ENCODE measurements around the gene IL4R.
A peak's percentile ranks its signal among the peaks of the same experiment; 100 is the strongest.
"Not testable (repeated sequence)": the region's sequence is repeated elsewhere in the genome, so short reads cannot be mapped to it uniquely, and the experiment has no call there.

IL4R gene

DNA sequence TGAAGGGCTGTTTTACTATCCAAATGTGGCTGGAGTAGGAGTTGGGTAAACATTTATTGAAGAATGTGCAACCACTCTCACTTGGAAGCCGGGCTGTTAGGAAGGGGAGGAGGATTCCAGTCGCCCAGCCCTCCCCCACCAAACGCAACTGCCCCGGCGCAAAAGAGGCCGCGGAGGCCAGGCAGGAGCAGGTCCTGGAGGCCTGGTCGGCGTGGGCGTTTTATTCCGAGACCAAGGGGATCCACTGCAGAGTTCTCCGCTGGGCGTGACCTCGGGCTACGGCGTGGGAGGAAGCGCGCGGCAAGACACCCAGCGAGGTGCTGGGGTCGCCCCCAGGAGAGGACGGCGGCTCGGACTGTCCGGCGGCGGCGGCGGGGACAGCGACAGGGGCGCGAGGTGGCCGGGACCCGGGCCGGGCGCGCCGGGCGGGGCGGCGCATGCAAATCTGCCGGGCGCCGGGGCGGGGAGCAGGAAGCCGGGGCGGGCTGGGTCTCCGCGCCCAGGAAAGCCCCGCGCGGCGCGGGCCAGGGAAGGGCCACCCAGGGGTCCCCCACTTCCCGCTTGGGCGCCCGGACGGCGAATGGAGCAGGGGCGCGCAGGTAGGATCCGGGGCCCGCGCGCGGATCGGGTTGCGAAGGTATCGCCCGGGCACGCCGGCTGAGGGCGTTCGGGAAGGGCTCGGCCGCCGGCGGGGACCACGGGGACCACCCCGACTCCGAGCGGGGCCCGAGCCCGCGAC, at the start of gene IL4R:
Gene IL4R (plus strand): TSS at position 553 of the 739 bp plus-strand sequence. CDS start 26,230 bp downstream, outside the sequence.
- peak in 3 of 4 experiments; percentile 46 to 52 (median 47) for DNase-seq

DNA sequence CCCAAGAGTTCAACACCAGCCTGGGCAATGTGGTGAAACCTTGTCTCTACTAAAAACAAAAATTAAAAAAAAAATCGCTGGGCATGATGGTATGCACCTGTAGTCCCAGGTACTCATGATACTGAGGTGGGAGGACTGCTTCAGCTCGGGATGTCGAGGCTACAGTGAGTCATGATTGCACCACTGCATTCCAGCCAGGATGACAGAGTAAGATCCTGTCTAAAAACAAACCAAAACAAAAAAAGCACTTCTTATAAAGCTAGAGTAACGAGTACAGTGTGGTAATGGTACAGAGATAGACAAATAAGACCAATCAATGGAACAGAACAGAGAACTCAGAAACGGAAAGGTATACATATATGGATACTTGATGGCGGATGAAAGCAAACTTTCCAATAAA, 49.6 kb upstream of the IL4R start:
- DNase-seq = no peak

DNA sequence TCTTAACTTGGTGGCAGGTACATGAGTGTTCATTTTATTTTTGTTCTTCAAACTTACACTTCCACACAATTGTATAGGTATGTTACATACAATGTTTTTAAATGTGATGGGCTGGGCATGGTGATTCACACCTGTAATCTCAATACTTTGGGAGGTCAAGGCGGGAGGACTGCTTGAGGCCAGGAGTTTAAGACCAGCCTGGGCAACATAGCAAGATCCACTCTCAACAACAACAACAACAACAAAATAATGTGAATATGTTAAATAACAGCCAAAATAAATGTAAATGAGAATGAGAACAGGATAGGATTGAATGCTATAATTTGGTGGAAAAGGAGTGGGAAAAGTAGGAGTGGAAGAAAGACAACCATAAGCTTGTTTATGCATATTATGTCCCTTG, 47.8 kb upstream of the IL4R start:
- no peak for DNase-seq

DNA sequence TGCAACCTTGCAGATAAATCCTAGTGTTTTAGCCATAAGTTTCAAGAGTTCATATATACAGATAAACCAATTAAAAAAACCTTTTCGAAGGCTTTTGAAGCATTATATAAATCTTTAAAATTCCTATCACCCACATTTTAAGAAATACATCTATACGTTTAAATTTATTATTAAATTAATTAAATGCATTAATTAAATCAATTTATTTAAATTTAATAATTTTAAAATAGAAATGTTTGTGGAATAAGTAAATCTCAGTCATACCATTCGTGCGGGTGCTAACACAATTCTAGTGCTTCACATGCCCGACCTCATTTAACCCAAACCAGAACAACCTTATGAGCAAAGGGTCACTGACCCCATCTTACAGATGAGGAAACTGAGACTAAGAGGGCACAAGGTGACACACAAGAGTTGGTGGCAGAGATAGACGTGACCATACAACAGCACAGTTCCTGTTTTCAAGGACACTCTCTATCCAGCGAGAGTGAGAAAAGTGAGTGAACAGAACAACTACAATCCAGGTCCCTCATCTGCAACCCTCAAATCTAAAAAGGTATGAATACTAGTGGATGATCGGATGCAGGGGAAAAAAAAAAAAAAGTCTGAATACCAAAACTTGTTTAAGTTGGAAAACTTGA, 46.6 kb upstream of the IL4R start:
- DNase-seq = no peak

DNA sequence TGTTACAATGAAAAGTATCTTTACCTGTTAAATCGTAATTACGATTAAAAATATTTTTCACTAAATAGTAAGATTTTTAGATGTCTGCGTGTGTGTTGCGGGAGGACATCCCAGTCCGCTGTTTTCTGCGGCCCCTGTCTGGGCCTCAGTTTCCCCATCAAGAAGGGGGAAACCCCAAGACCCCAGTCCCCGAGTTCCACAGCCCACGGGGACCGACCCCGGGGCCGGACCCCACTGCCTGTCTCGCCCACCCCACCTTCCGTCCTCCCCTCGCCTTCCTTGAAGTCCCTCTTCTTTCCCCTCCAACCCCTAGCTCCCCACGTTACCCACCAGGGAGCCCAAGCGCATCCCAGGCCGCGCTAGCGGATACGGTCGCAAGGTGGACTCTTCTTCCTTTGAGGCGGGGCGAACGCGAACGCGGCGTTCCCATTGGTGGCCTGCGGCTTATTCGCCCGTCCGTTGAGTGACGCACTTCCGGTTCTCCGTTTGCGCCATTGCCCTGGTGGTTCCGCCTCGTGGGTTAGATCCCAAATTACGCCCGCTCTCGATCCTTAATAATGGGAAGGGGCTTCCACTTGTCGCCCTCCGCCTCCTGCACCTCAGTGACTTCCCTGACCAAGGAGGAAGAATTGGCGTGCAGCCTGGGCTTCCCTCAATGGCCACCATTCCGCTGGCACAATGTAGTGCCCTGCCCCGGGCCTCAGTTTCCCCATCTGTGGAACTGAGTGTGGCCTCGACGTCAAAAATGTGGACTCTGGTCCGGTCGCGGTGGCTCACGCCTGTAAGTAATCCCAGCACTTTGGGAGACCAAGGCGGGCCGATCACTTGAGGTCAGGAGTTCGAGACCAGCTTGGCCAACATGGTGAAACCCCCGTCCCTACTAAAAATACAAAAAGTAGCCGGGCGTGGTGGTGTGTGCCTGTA, 45.1 kb upstream of the IL4R start, which contains the start of gene NSMCE1:
Gene NSMCE1 (minus strand): TSS at position 397 of the 924 bp plus-strand sequence. CDS start 11,202 bp downstream, outside the sequence.
- DNase-seq = peak; percentile 92 to 97 (median 93)

DNA sequence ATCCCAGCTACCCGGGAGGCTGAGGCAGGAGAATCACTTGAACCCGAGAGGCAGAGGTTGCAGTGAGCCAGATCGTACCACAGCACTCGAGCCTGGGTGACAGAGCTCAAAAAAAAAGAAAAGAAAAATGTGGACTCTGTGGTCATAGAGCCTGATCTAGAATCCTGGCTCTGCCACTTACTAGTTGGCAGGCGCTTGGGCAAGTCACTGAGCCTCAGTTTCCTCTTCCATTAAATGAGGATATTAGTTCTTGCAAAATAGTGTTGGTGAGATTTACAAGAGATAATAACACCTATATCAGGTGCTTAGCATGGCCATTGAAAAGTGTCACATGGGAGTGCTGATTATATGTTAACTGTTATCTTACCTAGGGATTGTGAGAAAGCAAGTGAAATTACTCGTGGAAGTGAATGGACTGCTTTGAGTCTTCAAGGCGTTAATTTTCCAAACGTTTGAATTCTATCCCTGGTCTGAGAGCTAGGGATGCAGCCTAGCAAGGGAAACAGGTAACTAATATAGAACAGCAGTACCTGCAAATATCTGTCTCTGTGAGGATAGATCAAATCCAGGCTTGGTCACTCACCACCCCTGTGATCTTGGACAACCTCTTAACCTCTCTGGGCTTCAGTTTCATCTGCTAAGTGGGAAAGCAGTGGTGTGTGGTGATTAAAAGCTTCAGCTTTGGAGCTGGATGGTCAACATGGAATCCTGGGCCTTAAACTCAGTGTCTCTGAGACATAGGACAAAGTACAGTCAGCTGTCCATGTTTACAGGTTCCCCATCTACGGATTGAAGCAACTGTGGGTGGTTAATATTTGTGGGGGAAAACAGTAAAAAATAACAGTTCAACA, 44.2 kb upstream of the IL4R start:
- DNase-seq = no peak

DNA sequence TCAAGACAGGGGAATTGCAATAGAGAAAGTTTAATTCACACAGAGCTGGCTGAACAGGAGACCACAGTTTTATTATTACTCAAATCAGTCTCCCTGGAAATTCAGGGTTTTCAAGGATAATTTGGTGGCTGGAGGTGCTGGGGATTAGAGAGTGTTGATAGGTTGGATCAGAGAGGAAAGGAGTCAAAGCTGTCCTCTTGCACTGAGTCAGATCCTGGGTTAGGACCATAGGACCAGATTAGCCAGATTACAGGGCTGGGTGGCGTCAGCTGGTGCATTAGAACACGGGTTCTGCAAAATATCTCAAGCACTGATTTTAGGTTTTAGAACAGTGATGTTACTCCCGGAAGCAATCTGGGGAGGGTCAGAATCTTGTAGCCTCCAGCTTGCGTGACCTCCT, 43.4 kb upstream of the IL4R start:
- no peak for DNase-seq

DNA sequence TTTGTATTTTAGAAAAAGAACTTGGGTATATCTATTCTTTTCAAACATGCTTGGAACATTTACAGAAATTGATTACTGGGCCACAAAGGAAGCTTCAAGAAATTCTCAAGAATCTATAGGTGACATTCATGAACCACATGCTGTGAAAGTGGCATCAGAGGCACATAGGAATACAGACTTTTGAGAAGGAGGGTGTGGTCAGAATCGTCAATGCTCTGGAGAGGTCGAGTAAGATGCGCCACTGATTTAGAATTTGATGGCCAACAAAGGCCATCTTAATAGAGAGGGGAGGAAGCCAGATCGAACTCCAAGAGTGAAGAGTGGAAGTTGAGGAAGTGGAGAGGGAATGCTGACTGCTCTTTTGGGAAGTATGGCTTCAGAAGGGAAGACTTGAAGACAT, 41.7 kb upstream of the IL4R start:
- no peak for DNase-seq

DNA sequence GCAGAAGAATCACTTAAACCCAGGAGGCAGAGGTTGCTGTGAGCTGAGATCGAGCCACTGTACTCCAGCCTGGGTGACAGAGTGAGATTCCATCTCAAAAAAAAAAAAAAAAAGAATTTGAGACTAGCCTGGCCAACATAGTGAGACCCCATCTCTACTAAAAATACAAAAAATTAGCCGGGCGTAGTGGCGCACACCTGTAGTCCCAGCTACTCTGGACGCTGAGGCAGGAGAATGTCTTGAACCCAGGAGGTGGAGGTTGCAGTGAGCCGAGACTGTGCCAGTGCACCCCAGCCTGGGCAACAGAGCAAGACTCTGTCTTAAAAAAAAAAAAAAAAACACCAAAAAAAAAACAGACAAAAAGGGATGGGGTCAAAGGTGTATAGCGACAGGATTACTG, 41.1 kb upstream of the IL4R start:
- not testable (repeated sequence) for DNase-seq

DNA sequence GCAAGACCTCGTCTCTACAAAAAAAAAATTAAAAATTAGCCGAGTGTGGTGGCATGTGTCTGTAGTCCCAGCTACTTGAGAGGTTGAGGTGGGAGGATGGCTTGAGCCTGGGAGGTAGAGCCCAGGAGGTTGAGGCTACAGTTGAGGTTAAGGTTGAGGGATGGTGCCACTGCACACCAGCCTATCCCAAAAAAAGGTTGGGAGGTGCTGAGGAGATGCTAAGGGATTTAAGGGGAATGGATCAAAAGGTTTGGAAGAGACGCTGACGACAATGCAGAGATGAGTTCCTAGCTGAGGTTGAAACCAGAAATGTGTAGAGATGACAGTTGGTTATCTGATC, 40.5 kb upstream of the IL4R start:
- no peak for DNase-seq

DNA sequence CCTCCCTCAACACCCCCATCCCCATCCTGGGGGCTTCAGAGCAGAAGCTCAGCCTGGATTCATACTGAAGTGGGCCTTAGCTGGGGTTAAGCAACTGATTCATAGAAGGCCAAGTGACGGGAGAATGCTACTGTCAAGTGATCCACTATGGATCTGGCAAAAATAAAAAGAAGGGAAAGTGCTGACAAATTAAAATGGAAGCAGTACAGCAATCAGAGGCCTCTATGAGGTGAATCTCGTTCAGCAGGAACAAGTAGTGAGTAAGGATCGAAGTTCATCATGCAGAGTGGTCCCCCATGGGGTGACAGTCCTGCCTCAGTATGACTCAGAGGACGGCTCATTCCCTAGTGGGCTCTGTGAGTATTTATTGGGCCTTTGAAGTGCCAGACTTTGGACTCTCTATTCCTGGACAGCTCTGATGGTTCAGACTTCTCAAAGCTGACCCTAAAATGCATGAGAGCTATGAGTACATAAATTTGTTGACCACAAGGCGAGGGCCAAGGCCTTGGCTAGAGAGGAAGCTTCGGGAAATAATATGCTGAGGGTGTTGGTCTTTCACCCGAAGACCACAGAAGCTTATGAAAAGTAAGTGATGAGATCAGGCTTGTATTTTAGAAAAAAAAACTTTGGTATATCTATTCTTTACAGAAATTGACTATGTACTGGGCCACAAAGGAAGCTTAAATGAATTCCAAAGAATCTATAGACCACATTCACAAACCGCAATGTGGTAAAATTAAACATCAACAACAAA, 39.9 kb upstream of the IL4R start:
- no peak for DNase-seq

DNA sequence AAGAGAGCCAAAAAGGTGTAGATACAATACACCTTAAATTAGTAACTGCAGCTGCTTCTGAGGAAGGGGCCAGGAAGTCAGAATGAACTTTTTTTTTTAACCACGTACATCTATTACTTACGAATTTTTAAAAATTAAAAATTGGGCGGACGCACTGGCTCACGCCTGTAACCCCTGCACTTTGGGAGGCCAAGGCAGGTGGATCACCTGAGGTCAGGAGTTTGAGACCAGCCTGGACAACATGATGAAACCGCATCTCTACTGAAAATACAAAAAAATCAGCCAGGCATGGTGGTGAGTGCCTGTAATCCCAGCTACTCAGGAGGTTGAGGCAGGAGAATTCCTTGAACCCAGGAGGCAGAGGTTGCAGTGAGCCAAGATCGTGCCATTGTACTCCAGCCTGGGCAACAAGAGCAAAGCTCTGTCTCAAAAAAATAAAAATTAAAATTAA, 39.3 kb upstream of the IL4R start:
- DNase-seq = not testable (repeated sequence)

DNA sequence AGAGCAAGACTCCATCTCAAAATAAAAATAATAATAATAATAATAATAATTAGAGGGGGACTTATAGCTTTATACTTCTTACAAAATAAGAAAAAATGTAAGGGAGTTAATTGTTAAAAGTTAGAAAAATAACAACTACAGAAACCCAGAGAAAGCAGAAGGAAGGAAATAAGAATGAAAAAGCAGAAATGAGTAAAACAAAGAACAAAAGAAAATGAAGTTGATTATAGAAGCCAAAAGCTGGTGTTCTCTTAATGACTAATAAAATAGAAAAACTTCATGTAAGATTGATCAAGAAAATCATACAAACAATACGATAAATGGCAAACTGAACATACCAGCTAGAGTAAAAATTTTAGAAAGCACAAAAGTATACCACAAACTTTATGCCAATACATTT, 38.4 kb upstream of the IL4R start:
- DNase-seq = no peak

DNA sequence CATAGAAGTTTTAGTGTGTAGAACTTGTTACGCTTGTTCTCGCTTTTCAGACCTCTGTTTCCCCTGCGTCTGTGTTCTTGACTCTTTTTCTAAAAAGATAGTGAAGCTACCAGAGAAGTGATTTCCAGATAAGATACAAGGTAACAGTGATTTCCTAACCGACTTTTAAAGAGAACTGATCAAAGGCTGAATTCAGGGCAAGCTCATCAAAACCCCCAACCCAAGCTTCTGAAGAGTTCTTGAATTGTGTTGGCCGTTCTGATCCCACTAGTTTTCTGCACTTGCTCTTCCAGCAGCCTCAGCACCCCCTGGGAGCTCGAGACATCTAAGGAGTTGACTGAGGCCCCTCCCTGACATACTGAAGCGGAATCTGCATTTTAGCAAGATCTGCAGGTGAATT, 32.5 kb upstream of the IL4R start:
- DNase-seq = no peak

DNA sequence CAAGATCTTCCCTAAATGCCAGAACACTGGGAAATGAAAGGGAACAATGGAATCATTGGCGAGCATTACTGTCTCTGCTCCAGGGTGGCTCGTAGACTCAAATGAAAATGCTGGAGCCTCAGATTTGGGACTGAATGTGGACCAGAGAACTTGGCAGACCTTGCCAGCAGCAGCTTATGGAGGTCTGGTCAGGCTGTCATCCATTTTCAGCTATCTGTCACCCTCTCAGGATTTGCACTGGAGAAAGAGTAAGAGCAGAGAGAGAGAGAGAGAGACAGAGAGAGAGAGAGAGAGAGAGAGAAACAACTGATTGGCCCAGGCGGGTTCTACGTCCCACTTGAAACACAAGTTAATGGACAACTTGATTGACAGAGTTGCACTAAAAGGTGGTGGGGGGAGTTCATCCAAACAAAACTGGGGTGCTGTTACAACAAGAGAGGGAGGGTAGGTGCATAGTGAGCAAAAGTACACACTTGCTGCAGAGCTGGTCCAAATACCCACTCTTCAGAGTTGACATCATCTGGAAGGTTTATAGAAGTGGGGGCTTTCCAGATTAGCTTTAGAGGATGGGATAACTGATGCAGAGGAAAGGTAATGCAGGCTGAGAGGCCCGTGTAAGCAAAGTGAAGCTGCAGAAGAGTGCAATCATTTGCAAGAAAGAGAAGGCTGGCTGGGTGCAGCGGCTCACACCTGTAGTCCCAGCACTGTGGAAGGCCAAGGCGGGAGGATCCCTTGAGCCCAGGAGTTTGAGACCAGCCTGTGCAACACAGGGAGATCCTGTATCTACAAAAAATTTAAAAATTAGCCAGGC, 28.7 kb upstream of the IL4R start:
- no peak for DNase-seq

DNA sequence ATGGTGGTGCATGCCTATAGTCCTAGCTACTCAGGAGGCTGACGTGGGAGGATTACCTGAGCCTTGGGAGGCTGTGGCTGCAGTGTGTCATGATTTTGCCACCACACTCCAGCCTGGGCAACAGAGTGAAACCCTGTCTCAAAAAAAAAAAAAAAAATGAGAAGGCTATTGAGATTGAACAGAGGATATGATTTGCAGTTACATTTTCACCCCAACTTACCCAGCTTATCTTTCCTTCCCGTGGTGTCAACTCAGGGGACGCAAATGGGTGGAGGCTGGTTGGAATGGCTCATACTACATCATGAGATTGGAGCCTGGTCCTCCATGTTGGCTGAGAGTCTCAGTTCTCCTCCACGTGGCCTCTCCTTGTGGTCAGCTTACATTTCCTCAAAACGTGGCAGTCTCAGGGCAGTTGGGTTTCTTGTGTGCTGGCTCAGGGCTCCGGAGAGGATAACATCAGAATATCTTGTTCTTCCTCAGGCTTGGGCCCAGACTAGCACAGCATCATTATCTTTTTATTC, 28.0 kb upstream of the IL4R start:
- DNase-seq = no peak

DNA sequence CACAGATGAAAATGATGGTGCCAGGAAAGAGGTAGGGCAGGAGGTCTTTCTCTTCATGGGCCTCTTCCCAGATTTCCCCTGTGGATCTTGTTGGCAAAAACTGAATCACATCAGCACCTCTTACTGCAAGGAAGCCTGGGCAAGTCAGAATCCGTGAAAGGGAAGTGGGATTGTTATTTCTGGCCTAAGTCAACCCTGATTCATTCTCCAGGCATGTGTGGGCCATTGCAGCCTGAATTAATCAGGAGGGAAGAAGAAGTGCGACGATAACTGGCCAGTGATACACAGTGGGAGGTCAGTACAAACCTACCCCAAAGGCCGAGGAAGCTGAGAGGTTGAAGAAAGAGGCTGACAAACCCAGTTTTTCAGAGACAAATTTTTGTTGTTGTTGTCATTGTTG, 27.3 kb upstream of the IL4R start:
- no peak for DNase-seq

DNA sequence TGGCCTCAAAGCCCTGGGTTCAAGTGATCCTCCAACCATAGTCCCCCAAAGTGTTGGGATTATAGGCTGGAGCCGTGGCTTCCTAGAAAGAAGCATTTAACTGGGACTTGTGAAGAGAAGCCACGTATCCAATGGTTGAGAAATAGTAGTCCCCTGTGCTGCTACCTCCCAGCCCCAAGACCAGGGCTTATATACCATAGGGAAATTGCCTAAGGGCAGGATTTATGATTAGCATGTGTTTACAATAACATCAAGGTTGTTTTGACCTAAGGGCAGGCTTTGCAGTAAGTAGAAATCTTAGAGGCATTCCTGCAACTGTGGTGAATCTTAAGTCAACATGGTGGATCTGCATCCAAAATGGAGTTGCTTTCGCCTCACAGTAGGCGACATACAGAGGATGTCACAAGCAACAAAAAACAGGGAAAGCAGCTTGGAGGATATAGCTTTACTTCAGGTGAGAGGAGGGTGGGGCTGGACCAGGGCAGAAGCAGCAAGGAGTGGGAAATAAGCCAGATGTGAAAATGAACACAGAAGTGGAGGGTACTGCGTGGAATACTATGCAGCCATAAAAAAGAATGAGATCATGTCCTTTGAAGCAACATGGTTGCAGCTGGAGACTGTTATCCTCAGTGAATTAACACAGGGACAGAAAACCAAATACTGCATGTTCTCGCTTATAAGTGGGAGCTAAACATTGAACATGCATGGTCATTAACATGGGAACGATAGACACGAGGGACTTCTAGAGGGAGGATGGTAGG, 26.5 kb upstream of the IL4R start:
- DNase-seq = no peak

DNA sequence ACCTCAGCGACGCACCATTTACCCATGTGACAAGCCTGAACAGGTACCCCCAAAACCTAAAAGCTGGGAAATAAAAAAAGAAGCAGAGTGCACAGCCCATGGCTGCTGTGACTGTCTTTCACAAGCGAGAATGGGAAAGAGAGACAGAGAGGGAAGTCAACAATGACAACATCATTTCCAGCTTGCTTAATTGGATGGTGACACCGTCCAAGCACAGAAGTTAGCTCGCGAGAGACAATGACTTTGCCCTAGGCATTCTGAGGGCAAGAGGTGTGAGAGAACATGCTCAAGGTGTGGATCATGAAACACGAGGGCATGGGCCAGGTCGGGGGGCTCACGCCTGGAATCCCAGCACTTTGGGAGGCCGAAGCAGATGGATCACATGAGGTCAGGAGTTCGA, 25.9 kb upstream of the IL4R start:
- no peak for DNase-seq

DNA sequence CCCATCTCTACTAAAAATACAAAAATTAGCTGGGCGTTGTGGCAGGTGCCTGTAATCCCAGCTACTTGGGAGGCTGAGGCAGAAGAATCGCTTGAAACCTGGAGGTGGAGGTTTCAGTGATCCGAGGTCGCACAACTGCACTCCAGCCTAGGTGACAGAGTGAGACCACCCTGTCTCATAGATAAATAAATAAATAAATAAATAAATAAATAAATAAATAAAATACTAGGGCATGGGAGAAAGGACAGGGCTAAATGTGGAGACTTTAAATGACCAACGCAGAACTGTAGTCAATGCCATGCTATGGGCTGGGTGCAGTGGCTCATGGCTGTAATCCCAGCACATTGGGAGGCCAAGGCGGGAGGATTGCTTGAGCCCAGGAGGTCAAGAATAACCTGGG, 25.5 kb upstream of the IL4R start:
- not testable (repeated sequence) for DNase-seq
